Breast epithelium (tissue), 3 donors: ENCODE data around the gene PRPF4.
"Not testable (repeated sequence)": the region's sequence is repeated elsewhere in the genome, so short reads cannot be mapped to it uniquely, and the experiment has no call there.

ENCODE experiments used
- POLR2A ChIP-seq: fragments of 450-650 bp; IDR thresholded peaks from one replicate; pipeline ENCODE4 v1.6.1; 2016; ENCODE audit warnings: antibody characterized with exemption, mild to moderate bottlenecking, moderate library complexity
- POLR2AphosphoS5 ChIP-seq, 3 donors: sonication (generic); formaldehyde crosslinking; IDR thresholded peaks; one replicate each; pipeline ENCODE4 v1.6.1; 2017; ENCODE audit warnings: antibody characterized with exemption in 3 of 3
- TF ChIP-seq, protein P1 (sequence below), 3 donors: fragments of 450-650 bp; IDR thresholded peaks; one replicate each; pipeline ENCODE4 v1.5.1; 2016 to 2017; ENCODE audit warnings: antibody characterized with exemption in 3 of 3, mild to moderate bottlenecking in 3 of 3, moderate library complexity in 3 of 3

DNA sequence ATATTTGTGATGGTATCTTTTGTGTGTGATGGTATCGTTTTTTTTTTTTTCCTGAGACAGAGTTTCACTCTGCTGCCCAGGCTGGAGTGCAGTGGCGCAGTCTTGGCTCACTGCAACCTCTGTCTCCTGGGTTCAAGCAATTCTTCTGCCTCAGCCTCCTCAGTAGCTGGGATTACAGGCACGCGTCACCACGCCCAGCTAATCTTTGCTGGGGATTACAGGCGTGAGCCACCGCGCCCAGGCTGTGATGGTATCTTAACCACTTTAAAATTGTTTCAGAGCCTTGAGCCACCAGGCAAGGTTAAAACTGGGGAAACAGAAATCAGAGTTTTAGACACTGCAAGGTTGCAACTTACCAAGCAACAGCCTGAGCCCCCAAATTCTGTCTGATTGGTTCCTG is 20.8 kb downstream of the PRPF4 start:
- TF ChIP-seq, protein P1, sequence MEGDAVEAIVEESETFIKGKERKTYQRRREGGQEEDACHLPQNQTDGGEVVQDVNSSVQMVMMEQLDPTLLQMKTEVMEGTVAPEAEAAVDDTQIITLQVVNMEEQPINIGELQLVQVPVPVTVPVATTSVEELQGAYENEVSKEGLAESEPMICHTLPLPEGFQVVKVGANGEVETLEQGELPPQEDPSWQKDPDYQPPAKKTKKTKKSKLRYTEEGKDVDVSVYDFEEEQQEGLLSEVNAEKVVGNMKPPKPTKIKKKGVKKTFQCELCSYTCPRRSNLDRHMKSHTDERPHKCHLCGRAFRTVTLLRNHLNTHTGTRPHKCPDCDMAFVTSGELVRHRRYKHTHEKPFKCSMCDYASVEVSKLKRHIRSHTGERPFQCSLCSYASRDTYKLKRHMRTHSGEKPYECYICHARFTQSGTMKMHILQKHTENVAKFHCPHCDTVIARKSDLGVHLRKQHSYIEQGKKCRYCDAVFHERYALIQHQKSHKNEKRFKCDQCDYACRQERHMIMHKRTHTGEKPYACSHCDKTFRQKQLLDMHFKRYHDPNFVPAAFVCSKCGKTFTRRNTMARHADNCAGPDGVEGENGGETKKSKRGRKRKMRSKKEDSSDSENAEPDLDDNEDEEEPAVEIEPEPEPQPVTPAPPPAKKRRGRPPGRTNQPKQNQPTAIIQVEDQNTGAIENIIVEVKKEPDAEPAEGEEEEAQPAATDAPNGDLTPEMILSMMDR (IDR thresholded peaks at IDR 0.05), result not testable (repeated sequence)
- not testable (repeated sequence) for TF ChIP-seq POLR2A; POLR2AphosphoS5 (IDR thresholded peaks at IDR 0.05)
